AG10803 (cell line): ENCODE data around the gene FBN1.
A peak's percentile ranks its signal among the peaks of the same experiment; 100 is the strongest.

Experiments used
- DNase-seq: peaks from one replicate; pipeline ENCODE4 v3.0.0; 2010; ENCODE audit warnings: low read depth
- H3K4me3 ChIP-seq: 2 replicates; pipeline ENCODE4 v1.5.1; 2011; ENCODE audit warnings: mild to moderate bottlenecking, low read length, control low read depth
- TF ChIP-seq, protein P1 (sequence below): conservative IDR thresholded peaks from 2 replicates; pipeline ENCODE4 v1.5.1; 2011; ENCODE audit warnings: mild to moderate bottlenecking, low read length, control low read depth, inconsistent platforms

The FBN1 gene

DNA sequence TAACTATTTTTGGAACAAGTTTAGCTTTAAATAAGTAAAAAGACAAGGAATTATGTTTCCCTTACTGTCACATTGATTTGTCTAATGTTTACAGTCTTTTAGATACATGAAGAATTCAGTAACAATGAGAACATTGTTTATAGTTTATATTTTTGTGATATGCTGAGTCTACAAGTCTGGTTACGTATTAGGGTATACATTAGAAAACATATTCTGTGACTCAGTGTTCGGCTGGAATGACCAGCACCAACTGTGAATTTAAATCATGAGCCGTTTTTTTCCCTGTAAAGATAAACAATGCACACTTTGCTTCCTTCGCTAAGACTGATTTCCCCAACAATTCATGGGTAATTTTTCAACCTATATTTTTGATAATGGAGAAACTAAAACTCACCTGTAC is 182.8 kb downstream of the FBN1 start:
- H3K4me3 ChIP-seq, result no peak overlapping the region
- TF ChIP-seq, protein P1, sequence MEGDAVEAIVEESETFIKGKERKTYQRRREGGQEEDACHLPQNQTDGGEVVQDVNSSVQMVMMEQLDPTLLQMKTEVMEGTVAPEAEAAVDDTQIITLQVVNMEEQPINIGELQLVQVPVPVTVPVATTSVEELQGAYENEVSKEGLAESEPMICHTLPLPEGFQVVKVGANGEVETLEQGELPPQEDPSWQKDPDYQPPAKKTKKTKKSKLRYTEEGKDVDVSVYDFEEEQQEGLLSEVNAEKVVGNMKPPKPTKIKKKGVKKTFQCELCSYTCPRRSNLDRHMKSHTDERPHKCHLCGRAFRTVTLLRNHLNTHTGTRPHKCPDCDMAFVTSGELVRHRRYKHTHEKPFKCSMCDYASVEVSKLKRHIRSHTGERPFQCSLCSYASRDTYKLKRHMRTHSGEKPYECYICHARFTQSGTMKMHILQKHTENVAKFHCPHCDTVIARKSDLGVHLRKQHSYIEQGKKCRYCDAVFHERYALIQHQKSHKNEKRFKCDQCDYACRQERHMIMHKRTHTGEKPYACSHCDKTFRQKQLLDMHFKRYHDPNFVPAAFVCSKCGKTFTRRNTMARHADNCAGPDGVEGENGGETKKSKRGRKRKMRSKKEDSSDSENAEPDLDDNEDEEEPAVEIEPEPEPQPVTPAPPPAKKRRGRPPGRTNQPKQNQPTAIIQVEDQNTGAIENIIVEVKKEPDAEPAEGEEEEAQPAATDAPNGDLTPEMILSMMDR, result no peak
- DNase-seq, result no peak

DNA sequence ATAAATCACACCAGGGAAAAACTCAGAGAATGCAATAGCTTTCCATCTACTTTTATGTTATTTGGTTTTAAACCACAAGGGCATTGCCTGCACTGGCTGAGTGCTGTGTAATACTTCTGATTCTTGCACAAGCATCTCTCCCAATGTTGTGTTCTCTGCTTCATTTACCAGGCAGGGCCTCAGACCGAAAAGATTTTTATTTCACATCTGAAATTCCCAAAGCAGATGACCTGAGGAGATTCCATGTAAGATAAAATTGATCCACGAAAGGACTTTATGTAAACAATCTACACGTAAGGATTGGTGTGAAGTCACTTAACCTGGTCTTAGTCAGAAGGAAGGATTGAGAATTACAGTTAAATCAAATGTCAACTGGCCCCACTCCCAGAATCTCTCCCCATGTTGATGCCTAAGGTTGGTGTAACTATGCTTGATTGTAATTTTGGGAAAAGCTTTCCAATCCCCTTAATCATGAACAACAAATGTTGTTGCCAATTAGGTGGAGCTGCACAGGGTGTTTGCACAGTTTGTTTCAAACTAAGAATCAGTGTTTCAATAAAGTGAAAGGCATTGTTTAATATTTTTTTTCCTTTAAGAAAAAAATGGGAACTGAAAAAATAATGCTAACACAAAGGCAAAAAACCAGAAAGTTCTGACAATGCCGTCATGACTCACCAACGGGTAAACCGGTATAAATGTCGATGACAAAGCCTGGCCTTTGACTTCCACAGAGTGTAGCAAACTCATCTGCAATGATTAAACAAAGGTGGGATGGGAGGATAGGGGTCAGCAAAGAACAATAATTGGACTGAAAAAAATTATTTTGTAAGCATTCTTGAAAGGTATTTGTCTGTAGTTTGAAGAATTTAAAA is 185.7 kb downstream of the FBN1 start:
- TF ChIP-seq, protein P1, result peak; percentile 11; the same call in 1 of the 2 replicates

DNA sequence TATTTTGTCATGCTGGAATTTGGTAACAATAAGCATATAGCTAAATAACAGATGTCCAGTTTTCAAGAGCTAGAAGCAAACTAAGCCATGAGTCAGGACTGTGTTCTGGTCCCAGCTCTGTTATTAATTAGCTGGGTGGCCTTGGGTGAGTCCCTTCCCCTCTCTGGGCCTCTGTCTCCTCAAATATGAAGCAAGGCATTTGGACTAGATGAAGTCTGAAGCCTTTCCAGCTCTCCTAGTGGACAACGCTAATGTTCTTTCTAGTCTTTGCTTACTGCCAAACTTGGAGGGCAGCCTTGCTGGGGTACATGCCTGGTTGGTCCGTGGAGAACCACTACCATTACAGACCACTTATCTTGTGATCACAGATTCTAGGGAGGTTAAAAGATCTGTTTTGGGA is 186.6 kb downstream of the FBN1 start:
- DNase-seq, result peak; percentile 84
- TF ChIP-seq, protein P1, result peak; percentile 16; the same call in 1 of the 2 replicates
- no peak overlapping the region for H3K4me3 ChIP-seq

More for the DNA sequence above, 185.7 kb downstream of the FBN1 start:
- DNase-seq, result peak; percentile 96
- no peak overlapping the region for H3K4me3 ChIP-seq

DNA sequence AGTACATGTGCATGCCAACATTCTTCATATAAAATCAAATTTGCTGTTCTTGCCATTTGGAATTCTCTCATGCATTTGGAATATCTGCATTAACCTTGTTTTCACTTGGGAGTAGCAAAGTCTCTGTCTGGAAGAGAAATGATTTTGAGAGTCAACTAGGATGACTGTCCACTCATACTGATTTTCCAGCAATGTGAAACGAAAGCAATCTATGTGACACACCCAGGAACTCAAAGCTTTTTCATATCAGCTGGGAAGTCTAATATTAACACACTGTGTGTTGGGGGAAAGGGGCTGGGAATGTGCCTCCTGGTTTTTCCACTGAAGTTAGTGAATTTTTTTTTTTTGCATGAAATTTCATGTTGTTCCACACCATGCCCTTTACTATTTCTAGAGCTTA is 189.4 kb downstream of the FBN1 start:
- TF ChIP-seq, protein P1, result no peak
- H3K4me3 ChIP-seq, result no peak overlapping the region
- DNase-seq, result no peak

DNA sequence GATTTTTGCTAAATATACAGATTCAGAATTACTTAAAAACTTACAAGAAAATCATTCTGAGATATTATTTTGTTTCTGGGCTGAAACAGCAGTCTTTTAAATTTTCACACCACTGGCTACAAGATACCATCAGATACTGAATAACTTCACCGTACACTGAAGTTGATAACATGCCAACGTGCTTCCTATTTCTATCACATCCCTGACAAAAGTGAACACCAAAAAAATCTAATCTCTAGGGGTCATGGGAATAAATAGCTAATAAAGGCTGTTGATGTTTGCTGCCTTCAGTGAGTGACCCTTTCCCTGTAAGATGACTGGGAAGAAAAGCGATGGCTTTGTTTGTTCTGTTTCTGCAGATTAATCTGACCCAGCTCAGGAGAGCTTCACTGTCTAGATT is 193.8 kb downstream of the FBN1 start:
- H3K4me3 ChIP-seq, result no peak overlapping the region
- DNase-seq, result no peak
- TF ChIP-seq, protein P1, result no peak

DNA sequence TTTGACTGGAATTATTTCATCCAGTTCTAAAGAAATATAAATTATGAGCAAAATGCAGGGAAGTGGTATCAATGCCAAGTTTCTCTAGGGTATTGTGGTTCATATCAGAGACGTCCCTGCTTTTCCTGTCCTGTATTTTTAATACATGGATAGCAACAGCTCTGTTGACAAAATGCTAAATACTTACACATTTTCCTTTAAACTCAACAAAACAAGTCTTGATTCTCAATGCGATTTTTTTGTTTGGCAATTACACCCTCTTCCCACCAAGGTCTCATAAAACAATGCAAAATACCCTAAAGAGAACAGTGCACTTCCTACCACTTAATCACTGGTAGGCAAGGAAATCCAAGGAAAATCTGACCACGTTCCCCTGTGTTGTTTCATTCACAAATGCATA is 194.3 kb downstream of the FBN1 start:
- no peak overlapping the region for H3K4me3 ChIP-seq
- TF ChIP-seq, protein P1, result no peak
- no peak for DNase-seq

DNA sequence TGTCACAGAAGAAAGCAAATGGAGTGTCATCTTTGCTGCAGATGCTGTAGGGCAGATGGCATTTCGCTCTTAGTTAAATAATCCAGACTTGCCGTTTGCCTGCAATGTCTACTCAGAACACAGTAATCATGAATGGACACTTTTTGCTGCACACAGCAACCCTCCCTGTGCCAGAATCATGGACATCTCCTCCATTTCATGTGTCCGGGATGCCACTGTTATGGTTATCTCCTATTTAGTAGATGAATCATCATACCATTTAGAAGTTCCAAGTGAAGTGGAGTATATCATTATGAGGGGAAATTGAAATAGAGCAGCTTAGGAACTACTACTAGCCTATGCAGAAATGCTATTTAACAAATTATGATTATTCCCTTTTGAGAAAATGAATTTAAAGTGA is 195.8 kb downstream of the FBN1 start:
- DNase-seq, result no peak
- TF ChIP-seq, protein P1, result no peak
- H3K4me3 ChIP-seq, result no peak overlapping the region
